Neural cell (in vitro differentiated cells): Measurements from ENCODE around the gene C9orf78.

ENCODE experiments used
- CTCF ChIP-seq: fragments of 450-650 bp; IDR thresholded peaks from 2 replicates; pipeline ENCODE4 v1.5.1; 2014; ENCODE audit warnings: antibody characterized with exemption, mild to moderate bottlenecking, moderate library complexity; ENCODE audit not compliant: poor library complexity, severe bottlenecking
- POLR2AphosphoS5 ChIP-seq: IDR thresholded peaks from 2 replicates; pipeline ENCODE4 v1.6.1; 2012
- RAD21 ChIP-seq: fragments of 450-650 bp; conservative IDR thresholded peaks from 2 replicates; pipeline ENCODE4 v1.6.1; 2014; ENCODE audit warnings: antibody characterized with exemption, mild to moderate bottlenecking, moderate library complexity
- TF ChIP-seq, protein P1 (sequence below): IDR thresholded peaks from 2 replicates; pipeline ENCODE4 v1.6.1; 2012; ENCODE audit warnings: borderline replicate concordance

DNA sequence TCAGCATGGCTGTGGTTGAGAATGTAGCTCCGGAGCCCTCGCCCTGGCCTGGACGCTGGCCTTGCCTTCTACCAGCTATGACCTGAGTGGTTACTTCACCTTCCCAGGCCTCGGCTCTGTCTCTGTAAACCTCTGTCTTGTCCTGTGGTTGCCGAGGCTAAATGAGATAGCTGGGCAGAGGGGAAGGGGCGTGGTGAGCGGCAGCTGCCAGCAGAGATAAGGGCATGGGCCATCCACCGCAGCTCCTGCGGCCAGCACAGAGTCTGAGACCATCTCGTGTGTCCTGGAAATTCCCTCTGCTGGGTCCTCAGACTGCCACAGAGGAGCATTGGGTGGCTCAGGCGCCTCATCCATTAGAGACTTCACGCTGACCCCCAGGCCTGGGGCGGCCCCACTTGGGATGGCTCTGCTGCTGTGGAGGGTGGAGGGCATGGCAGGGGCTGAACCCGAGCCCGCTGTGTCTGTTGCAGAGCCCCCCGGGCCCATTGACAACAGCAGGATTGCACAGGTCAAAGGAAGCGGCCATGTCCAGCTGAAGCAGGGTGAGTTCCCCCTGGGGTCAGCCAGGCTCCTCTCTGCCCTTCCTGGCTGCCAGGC lies 44.1 kb upstream of the C9orf78 start:
- TF ChIP-seq CTCF (no peak), POLR2AphosphoS5 (no peak), RAD21 (no peak)
- TF ChIP-seq, protein P1, sequence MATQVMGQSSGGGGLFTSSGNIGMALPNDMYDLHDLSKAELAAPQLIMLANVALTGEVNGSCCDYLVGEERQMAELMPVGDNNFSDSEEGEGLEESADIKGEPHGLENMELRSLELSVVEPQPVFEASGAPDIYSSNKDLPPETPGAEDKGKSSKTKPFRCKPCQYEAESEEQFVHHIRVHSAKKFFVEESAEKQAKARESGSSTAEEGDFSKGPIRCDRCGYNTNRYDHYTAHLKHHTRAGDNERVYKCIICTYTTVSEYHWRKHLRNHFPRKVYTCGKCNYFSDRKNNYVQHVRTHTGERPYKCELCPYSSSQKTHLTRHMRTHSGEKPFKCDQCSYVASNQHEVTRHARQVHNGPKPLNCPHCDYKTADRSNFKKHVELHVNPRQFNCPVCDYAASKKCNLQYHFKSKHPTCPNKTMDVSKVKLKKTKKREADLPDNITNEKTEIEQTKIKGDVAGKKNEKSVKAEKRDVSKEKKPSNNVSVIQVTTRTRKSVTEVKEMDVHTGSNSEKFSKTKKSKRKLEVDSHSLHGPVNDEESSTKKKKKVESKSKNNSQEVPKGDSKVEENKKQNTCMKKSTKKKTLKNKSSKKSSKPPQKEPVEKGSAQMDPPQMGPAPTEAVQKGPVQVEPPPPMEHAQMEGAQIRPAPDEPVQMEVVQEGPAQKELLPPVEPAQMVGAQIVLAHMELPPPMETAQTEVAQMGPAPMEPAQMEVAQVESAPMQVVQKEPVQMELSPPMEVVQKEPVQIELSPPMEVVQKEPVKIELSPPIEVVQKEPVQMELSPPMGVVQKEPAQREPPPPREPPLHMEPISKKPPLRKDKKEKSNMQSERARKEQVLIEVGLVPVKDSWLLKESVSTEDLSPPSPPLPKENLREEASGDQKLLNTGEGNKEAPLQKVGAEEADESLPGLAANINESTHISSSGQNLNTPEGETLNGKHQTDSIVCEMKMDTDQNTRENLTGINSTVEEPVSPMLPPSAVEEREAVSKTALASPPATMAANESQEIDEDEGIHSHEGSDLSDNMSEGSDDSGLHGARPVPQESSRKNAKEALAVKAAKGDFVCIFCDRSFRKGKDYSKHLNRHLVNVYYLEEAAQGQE = no peak
